Measurements from ENCODE around the gene DDA1. TPM values are rescaled to one million over a fixed set of nuclear protein-coding genes. Genes with fewer than 3 reads are reported as not detected.

DDA1 gene
- total RNA-seq, 1 experiment from 2014 or later = 42.8 TPM

GRCh38 chr19:17296976-17297375, 12.4 kb upstream of the DDA1 start (continued):
- TF ChIP-seq ZNF219 (CRISPR knock-in tag; IDR thresholded peaks at IDR 0.05; ENCODE audit: borderline replicate concordance) = no peak
- TF ChIP-seq MLX (CRISPR knock-in tag; IDR thresholded peaks at IDR 0.05) = no peak
- no peak for TF ChIP-seq ESRRA (CRISPR knock-in tag; IDR thresholded peaks at IDR 0.05; ENCODE audit: borderline replicate concordance)

- TF ChIP-seq GRHL2 (CRISPR knock-in tag; IDR thresholded peaks at IDR 0.05; ENCODE audit: insufficient replicate concordance, severe bottlenecking) = no peak
- POLR2A ChIA-PET = no interaction called here
- Mint-ChIP-seq H3K9me3 (peaks cover 5% of the 10 kb centered on the region), H3K27ac (no peak overlapping the region), H3K27me3 (ENCODE audit: low read depth) (no peaks in the 10 kb centered on the region), H3K36me3 (peaks cover 27% of the 10 kb centered on the region), H3K4me1 (peaks cover 29% of the 10 kb centered on the region), H3K4me3 (peak overlapping the region; percentile 35; the same call in 1 of the 2 replicates)
- CTCF ChIA-PET = no interaction called here
- DNase-seq (ENCODE audit: low spot score) (no peak), ATAC-seq (no peak)
These were observed 8.3 kb upstream of the DDA1 start for GRCh38 chr19:17300992-17301619.

GRCh38 chr19:17302391-17303166, 6.8 kb upstream of the DDA1 start:
- Mint-ChIP-seq H3K4me1 (peaks cover 31% of the 10 kb centered on the region), H3K36me3 (peaks cover 16% of the 10 kb centered on the region), H3K27me3 (ENCODE audit: low read depth) (no peaks in the 10 kb centered on the region), H3K27ac (no peak overlapping the region), H3K9me3 (peaks cover 5% of the 10 kb centered on the region), H3K4me3 (peak overlapping the region; percentile 68)
- DNase-seq (ENCODE audit: low spot score) (peak; percentile 40), ATAC-seq (no peak; the same call in 1 of the 2 replicates)
- ChIA-PET POLR2A (interaction anchor here (0.5 to 1.5 kb wide), 3 partner anchors 9 to 46 kb away, joined by 3 to 4 read pairs (median 3); no protein-coding TSS in a partner anchor), CTCF (interaction anchor here (0.9 to 1.2 kb wide), 4 partner anchors 8 to 31 kb away, joined by 3 to 12 read pairs (median 3); no protein-coding TSS in a partner anchor)
- TF ChIP-seq ZBTB21 (CRISPR knock-in tag; IDR thresholded peaks at IDR 0.05; ENCODE audit: borderline replicate concordance) = no peak
- 0 out of 2 replicates have a peak, but pooled peaks have one; percentile 14 for TF ChIP-seq EMX1 (CRISPR knock-in tag; IDR thresholded peaks at IDR 0.05)
- 0 out of 2 replicates have a peak, but pooled peaks have one; percentile 5 for TF ChIP-seq FOXP1 (CRISPR knock-in tag; IDR thresholded peaks at IDR 0.05; ENCODE audit: borderline replicate concordance)
- no peak for TF ChIP-seq JAZF1 (CRISPR knock-in tag; IDR thresholded peaks at IDR 0.05)

- DNase-seq (ENCODE audit: low spot score) (peak; percentile 99), ATAC-seq (peak; percentile 81)
- CTCF ChIA-PET = interaction anchor here (0.7 to 2.1 kb wide), 6 partner anchors 11 to 177 kb away, joined by 3 to 8 read pairs (median 4); no protein-coding TSS in a partner anchor
- peak within 1 kb of the TSS; percentile 68 for H3K4me3 Mint-ChIP-seq
- peaks cover 11% of the 10 kb centered on the region for H3K36me3 Mint-ChIP-seq
- H3K27me3 Mint-ChIP-seq (ENCODE audit: low read depth) = no peaks in the 10 kb centered on the region
- peak within 1 kb of the TSS; percentile 57; the same call in 1 of the 2 replicates for H3K27ac Mint-ChIP-seq
- peaks cover under 1% of the 10 kb centered on the region for H3K9me3 Mint-ChIP-seq
- H3K4me1 Mint-ChIP-seq = peaks cover 37% of the 10 kb centered on the region
- POLR2A ChIA-PET = interaction anchor here (1.5 kb wide), 1 partner anchor 24 kb away, joined by 4 read pairs; no protein-coding TSS in a partner anchor
- TF ChIP-seq GABPB1 (CRISPR knock-in tag; IDR thresholded peaks at IDR 0.05) = peak; percentile 39; the same call in 1 of the 2 replicates
- TF ChIP-seq MAX (CRISPR knock-in tag; IDR thresholded peaks at IDR 0.05) = peak; percentile 61; the same call in 1 of the 2 replicates
- TF ChIP-seq NFYB (CRISPR knock-in tag; conservative IDR thresholded peaks at IDR 0.05; ENCODE audit: low read depth) = peak; percentile 87
- TF ChIP-seq NR1H2 (CRISPR knock-in tag; IDR thresholded peaks at IDR 0.05) = no peak
- TF ChIP-seq HMGXB4 (CRISPR knock-in tag; IDR thresholded peaks at IDR 0.05) = peak; percentile 93
- TF ChIP-seq E2F1 (CRISPR knock-in tag; IDR thresholded peaks at IDR 0.05) = peak; percentile 61; the same call in 1 of the 2 replicates
- no peak for TF ChIP-seq ZNF263 (CRISPR knock-in tag; IDR thresholded peaks at IDR 0.05; ENCODE audit: low read depth)
- 0 out of 2 replicates have a peak, but pooled peaks have one; percentile 51 for TF ChIP-seq ZBTB43 (CRISPR knock-in tag; IDR thresholded peaks at IDR 0.05)
- TF ChIP-seq RELA (CRISPR knock-in tag; IDR thresholded peaks at IDR 0.05; ENCODE audit: borderline replicate concordance) = no peak
- TF ChIP-seq ETV6 (CRISPR knock-in tag; IDR thresholded peaks at IDR 0.05) = peak; percentile 72; the same call in 1 of the 2 replicates
- TF ChIP-seq E2F5 (CRISPR knock-in tag; IDR thresholded peaks at IDR 0.05) = peak; percentile 70; the same call in 1 of the 2 replicates
- 0 out of 2 replicates have a peak, but pooled peaks have one; percentile 59 for TF ChIP-seq TEAD1 (CRISPR knock-in tag; IDR thresholded peaks at IDR 0.05)
These were observed 6.0 kb upstream of the DDA1 start, which contains the start of gene ABHD8 for GRCh38 chr19:17303167-17303939. Gene ABHD8, minus strand, starts transcription at chr19:17303425. Its CDS starts 1,809 bp downstream, at chr19:17301616.
